ENCODE data around the gene CALHM2.

Gene CALHM2

GRCh38 chr10:103459615-103460014 is 7.4 kb upstream of the CALHM2 start:
- TF ChIP-seq POLR2AphosphoS5 (IDR thresholded peaks at IDR 0.05; ENCODE audit: low read depth, low read length) (no peak), TAF1 (IDR thresholded peaks at IDR 0.05; ENCODE audit: borderline replicate concordance, insufficient read depth, low read length) (no peak), FOXP2 (optimal IDR thresholded peaks at IDR 0.05; ENCODE audit: borderline replicate concordance, extremely low read depth, extremely low read length, insufficient read depth) (no peak), REST (IDR thresholded peaks at IDR 0.05; ENCODE audit: insufficient read depth in 1 of 2, low read depth in 2 of 2, low read length in 2 of 2) (no peak), SIN3A (IDR thresholded peaks at IDR 0.05; ENCODE audit: borderline replicate concordance, insufficient read depth, low read length) (no peak)

DNA sequence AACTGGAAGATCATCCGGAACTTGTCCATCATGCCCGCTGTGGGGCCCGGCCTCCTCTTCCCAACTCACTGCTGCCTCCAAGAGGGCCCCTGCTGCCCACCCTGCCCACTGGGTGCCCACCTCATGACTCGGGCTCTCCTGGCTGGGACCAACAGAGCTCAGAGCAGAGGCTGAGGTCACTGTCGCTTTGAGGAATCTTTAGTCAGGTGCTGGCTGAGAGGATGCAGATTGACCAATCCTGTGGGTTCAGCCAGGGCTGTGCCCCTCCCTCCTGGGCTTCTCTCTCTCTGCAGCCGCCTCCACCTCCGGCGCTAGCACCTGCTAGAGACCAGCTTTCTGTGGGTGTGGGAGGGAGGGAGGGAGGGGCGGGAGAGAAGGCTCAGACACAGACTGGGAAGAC is 6.5 kb upstream of the CALHM2 start, which contains the start of gene CALHM1:
Gene CALHM1 (minus strand): TSS at position 181 of the 400 bp plus-strand sequence. CDS start 149 bp downstream, at position 32.
- TF ChIP-seq REST (IDR thresholded peaks at IDR 0.05; ENCODE audit: insufficient read depth in 1 of 2, low read depth in 2 of 2, low read length in 2 of 2): no peak
- TF ChIP-seq POLR2AphosphoS5 (IDR thresholded peaks at IDR 0.05; ENCODE audit: low read depth, low read length): no peak
- no peak for TF ChIP-seq SIN3A (IDR thresholded peaks at IDR 0.05; ENCODE audit: borderline replicate concordance, insufficient read depth, low read length)
- no peak for TF ChIP-seq TAF1 (IDR thresholded peaks at IDR 0.05; ENCODE audit: borderline replicate concordance, insufficient read depth, low read length)
- no peak for TF ChIP-seq FOXP2 (optimal IDR thresholded peaks at IDR 0.05; ENCODE audit: borderline replicate concordance, extremely low read depth, extremely low read length, insufficient read depth)

DNA sequence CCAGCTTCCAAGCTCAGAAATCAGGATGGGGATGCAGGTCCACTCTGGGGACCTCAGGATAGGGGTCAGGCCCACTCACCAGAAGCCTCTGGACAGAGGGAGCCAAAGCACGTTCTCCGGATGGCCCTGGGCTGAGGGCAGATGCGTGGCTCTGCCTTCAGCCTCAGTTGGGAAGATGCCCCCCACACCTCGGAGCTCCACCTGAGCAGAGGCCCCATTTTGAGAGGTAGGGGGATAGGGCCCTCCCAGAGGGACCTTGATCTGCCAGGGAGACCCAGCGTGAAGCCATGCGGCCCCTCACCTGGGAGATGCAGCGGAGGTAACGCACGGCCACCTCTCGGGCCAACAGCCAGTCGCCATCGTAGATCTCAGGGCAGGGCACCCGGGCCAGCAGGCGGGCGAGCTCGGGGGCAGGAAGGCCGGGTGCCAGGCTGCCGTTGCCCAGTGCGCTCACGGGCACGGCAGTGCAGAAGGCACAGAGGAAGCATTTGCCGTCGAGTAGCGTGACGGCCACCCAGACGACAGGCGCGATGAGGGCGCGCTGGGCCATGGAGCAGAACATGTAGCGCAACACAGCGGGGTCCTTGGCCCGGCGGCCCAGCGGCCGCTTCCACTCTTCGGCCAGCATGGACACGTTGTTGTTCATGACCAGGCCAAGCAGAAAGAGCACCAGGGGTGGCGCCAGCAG is 5.9 kb upstream of the CALHM2 start:
- no peak for TF ChIP-seq TAF1 (IDR thresholded peaks at IDR 0.05; ENCODE audit: borderline replicate concordance, insufficient read depth, low read length)
- no peak for TF ChIP-seq POLR2AphosphoS5 (IDR thresholded peaks at IDR 0.05; ENCODE audit: low read depth, low read length)
- TF ChIP-seq REST (IDR thresholded peaks at IDR 0.05; ENCODE audit: insufficient read depth in 1 of 2, low read depth in 2 of 2, low read length in 2 of 2): no peak
- TF ChIP-seq FOXP2 (optimal IDR thresholded peaks at IDR 0.05; ENCODE audit: borderline replicate concordance, extremely low read depth, extremely low read length, insufficient read depth): no peak
- TF ChIP-seq SIN3A (IDR thresholded peaks at IDR 0.05; ENCODE audit: borderline replicate concordance, insufficient read depth, low read length): no peak

GRCh38 chr10:103457176-103457712 is 5.1 kb upstream of the CALHM2 start:
- TF ChIP-seq FOXP2 (optimal IDR thresholded peaks at IDR 0.05; ENCODE audit: borderline replicate concordance, extremely low read depth, extremely low read length, insufficient read depth) (no peak), REST (IDR thresholded peaks at IDR 0.05; ENCODE audit: insufficient read depth in 1 of 2, low read depth in 2 of 2, low read length in 2 of 2) (no peak), POLR2AphosphoS5 (IDR thresholded peaks at IDR 0.05; ENCODE audit: low read depth, low read length) (no peak), TAF1 (IDR thresholded peaks at IDR 0.05; ENCODE audit: borderline replicate concordance, insufficient read depth, low read length) (no peak), SIN3A (IDR thresholded peaks at IDR 0.05; ENCODE audit: borderline replicate concordance, insufficient read depth, low read length) (no peak)
